ENCODE data around the gene MROH9.

MROH9 gene

DNA sequence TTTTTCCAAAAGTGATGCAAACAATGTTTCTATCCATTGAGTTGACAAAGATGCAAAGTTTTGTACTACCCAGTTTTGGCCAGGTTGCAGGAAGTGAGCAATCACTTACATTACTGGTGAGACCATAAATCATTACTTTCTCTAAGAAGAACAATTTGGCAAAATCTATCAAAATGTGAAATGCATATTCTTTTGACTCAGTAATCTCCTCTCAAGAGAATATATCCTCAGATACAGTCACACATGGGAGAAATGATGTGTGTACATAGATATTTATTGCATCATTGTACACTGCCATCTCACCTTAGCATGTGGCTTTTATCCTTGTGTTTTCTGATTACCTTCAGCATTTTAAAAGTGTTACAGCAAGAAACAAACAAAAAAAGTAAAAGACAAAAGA, 103.0 kb downstream of the MROH9 start:
- no peaks in the 10 kb centered on the region for H3K27me3 ChIP-seq (replicated peaks; ENCODE audit: control insufficient read depth, insufficient read depth, low read length)
- DNase-seq (ENCODE audit: extremely low read depth, insufficient read length), result no peak
- TF ChIP-seq, protein P1, sequence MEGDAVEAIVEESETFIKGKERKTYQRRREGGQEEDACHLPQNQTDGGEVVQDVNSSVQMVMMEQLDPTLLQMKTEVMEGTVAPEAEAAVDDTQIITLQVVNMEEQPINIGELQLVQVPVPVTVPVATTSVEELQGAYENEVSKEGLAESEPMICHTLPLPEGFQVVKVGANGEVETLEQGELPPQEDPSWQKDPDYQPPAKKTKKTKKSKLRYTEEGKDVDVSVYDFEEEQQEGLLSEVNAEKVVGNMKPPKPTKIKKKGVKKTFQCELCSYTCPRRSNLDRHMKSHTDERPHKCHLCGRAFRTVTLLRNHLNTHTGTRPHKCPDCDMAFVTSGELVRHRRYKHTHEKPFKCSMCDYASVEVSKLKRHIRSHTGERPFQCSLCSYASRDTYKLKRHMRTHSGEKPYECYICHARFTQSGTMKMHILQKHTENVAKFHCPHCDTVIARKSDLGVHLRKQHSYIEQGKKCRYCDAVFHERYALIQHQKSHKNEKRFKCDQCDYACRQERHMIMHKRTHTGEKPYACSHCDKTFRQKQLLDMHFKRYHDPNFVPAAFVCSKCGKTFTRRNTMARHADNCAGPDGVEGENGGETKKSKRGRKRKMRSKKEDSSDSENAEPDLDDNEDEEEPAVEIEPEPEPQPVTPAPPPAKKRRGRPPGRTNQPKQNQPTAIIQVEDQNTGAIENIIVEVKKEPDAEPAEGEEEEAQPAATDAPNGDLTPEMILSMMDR (IDR thresholded peaks at IDR 0.05; ENCODE audit: insufficient read depth, low read length, poor library complexity, severe bottlenecking), result no peak
- H3K4me3 ChIP-seq (replicated peaks; ENCODE audit: low read depth, low read length), result no peak overlapping the region
- no peaks in the 10 kb centered on the region for H3K36me3 ChIP-seq (ENCODE audit: control insufficient read depth, insufficient read depth, low read length)

DNA sequence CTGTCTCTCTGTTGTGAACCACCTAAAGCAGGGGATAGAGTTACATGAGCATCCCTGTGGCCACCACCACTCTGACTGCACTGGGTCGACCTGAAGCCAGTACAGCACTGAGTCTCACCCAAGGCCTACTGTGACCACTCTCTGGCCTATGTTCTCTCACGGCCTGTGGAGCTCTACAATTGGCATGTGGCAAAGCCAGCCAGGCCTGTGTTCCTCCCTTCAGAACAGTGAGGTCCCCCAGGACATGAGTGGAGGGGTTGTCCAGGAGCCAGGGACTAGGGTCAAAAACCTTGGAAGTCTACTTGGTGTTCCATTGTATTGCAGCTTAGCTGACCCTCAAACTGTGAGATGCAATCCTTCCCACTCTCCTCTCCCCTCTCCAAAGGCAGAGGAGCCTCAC, 112.7 kb downstream of the MROH9 start:
- H3K27me3 ChIP-seq (replicated peaks; ENCODE audit: control insufficient read depth, insufficient read depth, low read length), result no peaks in the 10 kb centered on the region
- H3K4me3 ChIP-seq (replicated peaks; ENCODE audit: low read depth, low read length), result no peak overlapping the region
- TF ChIP-seq, protein P1 (IDR thresholded peaks at IDR 0.05; ENCODE audit: insufficient read depth, low read length, poor library complexity, severe bottlenecking), result no peak
- no peak for DNase-seq (ENCODE audit: extremely low read depth, insufficient read length)
- no peaks in the 10 kb centered on the region for H3K36me3 ChIP-seq (ENCODE audit: control insufficient read depth, insufficient read depth, low read length)

DNA sequence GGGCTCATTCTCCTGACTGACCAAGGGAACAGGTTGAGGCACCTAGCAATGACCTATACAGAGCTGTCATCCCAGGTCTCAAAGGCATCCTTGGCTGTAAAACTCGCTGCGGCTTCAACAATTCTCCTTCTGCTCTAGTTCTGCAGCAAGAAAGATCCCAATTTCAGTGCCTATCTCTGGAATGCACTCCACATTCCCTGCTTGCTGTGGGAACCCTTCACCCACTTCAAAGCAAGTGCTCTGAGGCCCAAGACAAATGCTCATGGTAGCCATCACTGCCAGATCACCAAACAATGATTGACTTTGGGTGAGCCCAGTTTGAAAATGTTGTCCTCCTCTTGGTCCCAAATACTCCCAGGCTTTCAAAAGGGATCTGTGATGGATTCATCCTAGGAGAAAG, 117.6 kb downstream of the MROH9 start:
- no peak for DNase-seq (ENCODE audit: extremely low read depth, insufficient read length)
- H3K36me3 ChIP-seq (ENCODE audit: control insufficient read depth, insufficient read depth, low read length), result no peaks in the 10 kb centered on the region
- TF ChIP-seq, protein P1 (IDR thresholded peaks at IDR 0.05; ENCODE audit: insufficient read depth, low read length, poor library complexity, severe bottlenecking), result no peak
- no peak overlapping the region for H3K4me3 ChIP-seq (replicated peaks; ENCODE audit: low read depth, low read length)
- H3K27me3 ChIP-seq (replicated peaks; ENCODE audit: control insufficient read depth, insufficient read depth, low read length), result no peaks in the 10 kb centered on the region

DNA sequence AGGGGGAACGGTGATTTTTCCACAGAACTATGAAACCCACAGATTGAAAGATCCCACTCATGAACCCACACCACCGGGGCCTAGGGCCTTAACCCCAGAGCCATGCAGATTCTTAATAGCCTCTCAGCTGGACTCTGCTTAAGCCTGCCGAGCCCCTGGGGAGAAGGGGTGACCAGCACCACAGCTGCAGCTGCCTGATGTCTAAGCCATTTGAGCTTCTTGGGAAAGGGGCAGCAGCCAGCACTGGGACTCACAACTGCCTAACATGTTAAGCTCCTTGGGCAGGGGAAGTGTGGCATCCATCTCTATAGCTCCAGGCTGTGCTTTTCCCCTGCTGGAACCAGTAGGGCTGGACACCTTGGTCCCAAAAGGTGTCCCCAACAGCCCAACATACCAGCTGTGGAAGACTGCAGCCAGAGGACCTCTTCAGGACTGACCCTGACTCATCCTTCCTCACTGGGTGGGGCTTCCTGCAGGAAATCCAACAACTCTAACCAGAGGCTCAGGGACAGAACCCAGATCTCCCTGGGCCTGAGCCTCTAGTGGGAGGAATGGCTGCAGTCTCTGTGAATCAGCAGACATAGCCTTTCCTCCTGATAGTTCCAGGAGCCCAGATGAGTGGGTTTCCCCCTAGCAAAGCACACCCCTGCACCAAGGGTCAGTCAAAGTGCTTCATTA, 120.8 kb downstream of the MROH9 start:
- no peak for DNase-seq (ENCODE audit: extremely low read depth, insufficient read length)
- Histone ChIP-seq H3K4me3 (replicated peaks; ENCODE audit: low read depth, low read length) (no peak overlapping the region), H3K36me3 (ENCODE audit: control insufficient read depth, insufficient read depth, low read length) (no peaks in the 10 kb centered on the region), H3K27me3 (replicated peaks; ENCODE audit: control insufficient read depth, insufficient read depth, low read length) (no peaks in the 10 kb centered on the region)
- TF ChIP-seq, protein P1 (IDR thresholded peaks at IDR 0.05; ENCODE audit: insufficient read depth, low read length, poor library complexity, severe bottlenecking), result no peak

DNA sequence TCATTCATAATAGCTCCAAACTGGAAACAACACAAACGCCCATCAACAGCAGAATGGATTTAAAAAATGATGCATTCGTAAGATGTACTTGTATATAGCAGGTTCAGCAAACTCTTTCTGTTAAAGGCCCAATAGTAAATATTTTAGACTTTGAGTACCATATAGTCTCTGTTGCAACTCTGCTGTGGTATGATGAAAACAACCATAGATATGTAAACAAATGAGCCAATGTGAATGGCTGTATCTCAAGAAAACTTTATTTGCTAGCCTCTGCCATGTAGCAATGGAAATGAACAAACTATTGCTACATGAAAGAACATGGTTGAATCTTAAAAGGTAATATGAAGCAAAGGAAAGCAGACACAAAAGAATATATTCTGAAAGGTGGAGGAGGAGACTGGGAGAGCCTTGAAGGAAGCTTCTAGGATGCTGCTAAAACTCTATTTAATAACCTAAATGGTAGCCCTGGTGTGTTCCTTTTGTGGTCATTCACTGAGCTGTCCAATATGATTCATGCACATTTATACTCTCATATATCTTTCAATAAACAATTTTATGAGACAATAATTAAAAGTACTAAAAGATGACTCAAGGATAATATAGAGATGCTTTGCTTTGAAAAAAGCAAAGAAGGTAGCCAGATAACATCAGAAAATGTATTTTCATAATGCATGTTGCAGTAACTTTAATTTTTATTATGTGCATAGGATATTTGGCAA, 126.2 kb downstream of the MROH9 start:
- Histone ChIP-seq H3K36me3 (ENCODE audit: control insufficient read depth, insufficient read depth, low read length) (no peaks in the 10 kb centered on the region), H3K27me3 (replicated peaks; ENCODE audit: control insufficient read depth, insufficient read depth, low read length) (no peaks in the 10 kb centered on the region), H3K4me3 (replicated peaks; ENCODE audit: low read depth, low read length) (no peak overlapping the region)
- TF ChIP-seq, protein P1 (IDR thresholded peaks at IDR 0.05; ENCODE audit: insufficient read depth, low read length, poor library complexity, severe bottlenecking), result no peak
- no peak for DNase-seq (ENCODE audit: extremely low read depth, insufficient read length)
